ENCODE measurements around the gene NR2E1.

NR2E1 gene

GRCh38 chr6:108171918-108172516, 6.2 kb downstream of the NR2E1 start:
- DNase-seq: no peak

- DNase-seq: peak; percentile 53
Measured at GRCh38 chr6:108174371-108175175, 8.8 kb downstream of the NR2E1 start.

- no peak for DNase-seq
Measured at GRCh38 chr6:108175176-108175591, 9.4 kb downstream of the NR2E1 start.

- peak; percentile 29 for DNase-seq
Measured at GRCh38 chr6:108175592-108176279, 9.9 kb downstream of the NR2E1 start.

- DNase-seq: no peak
Measured at GRCh38 chr6:108176281-108177089, 10.7 kb downstream of the NR2E1 start.

GRCh38 chr6:108179741-108180140, 13.9 kb downstream of the NR2E1 start:
- no peak for DNase-seq

GRCh38 chr6:108180266-108180665, 14.4 kb downstream of the NR2E1 start:
- no peak for DNase-seq

GRCh38 chr6:108180776-108181175, 15.0 kb downstream of the NR2E1 start:
- DNase-seq: no peak

GRCh38 chr6:108186226-108186625, 20.4 kb downstream of the NR2E1 start:
- no peak for DNase-seq

- no peak for DNase-seq
Measured at GRCh38 chr6:108187519-108187918, 21.7 kb downstream of the NR2E1 start.

- no peak for DNase-seq
Measured at GRCh38 chr6:108193131-108193530, 27.3 kb downstream of the NR2E1 start.

GRCh38 chr6:108193835-108194234, 28.0 kb downstream of the NR2E1 start:
- DNase-seq: no peak

- DNase-seq: no peak
Measured at GRCh38 chr6:108194503-108194902, 28.7 kb downstream of the NR2E1 start.

GRCh38 chr6:108195209-108195608, 29.4 kb downstream of the NR2E1 start:
- DNase-seq: no peak

GRCh38 chr6:108198761-108199498, 33.1 kb downstream of the NR2E1 start:
- no peak for DNase-seq

GRCh38 chr6:108200186-108200585, 34.4 kb downstream of the NR2E1 start:
- DNase-seq: no peak

GRCh38 chr6:108200631-108201030, 34.8 kb downstream of the NR2E1 start:
- DNase-seq: no peak

- DNase-seq: no peak
Measured at GRCh38 chr6:108203189-108204112, 37.6 kb downstream of the NR2E1 start.

- DNase-seq: no peak
Measured at GRCh38 chr6:108207013-108207412, 41.2 kb downstream of the NR2E1 start.

- DNase-seq: no peak
Measured at GRCh38 chr6:108209738-108210137, 43.9 kb downstream of the NR2E1 start.

GRCh38 chr6:108210556-108210955, 44.7 kb downstream of the NR2E1 start:
- no peak for DNase-seq

All from stimulated activated CD8-positive, alpha-beta memory T cell treated with anti-CD3 and anti-CD28 coated beads, Interleukin-4, amount 100 ng/mL, for 48 hours (primary cell).